ENCODE measurements around the gene RNF225.

Gene RNF225

DNA sequence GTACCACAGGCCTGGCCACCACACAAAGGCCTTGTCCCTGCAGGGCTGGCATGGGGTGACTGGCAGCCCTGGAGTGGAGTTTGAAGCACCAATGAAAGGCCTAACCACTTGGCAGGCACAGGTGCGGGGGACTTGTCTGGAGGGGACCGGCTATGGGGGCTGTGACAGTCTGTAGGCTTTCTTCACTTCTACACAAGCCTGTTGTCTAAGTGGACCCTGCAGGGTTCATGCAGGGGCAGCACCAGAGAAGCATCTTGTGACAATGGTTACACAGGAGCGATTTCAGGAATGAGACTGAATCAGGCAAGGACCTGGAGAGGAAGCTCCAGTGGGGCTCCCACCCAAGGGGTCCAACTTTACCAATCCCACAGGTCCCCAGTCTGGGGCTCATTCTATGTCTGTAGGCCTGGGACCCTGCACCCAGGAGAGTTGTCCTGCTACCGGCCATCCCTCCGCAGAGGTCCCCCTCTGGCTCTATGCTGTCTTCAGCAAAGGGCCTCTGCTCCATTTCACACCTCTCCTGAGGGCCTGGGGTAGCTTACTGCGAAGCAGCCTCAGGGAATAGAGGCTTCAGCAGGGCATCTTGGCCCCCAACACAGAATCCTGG is 12.4 kb upstream of the RNF225 start:
- TF ChIP-seq, protein P1, sequence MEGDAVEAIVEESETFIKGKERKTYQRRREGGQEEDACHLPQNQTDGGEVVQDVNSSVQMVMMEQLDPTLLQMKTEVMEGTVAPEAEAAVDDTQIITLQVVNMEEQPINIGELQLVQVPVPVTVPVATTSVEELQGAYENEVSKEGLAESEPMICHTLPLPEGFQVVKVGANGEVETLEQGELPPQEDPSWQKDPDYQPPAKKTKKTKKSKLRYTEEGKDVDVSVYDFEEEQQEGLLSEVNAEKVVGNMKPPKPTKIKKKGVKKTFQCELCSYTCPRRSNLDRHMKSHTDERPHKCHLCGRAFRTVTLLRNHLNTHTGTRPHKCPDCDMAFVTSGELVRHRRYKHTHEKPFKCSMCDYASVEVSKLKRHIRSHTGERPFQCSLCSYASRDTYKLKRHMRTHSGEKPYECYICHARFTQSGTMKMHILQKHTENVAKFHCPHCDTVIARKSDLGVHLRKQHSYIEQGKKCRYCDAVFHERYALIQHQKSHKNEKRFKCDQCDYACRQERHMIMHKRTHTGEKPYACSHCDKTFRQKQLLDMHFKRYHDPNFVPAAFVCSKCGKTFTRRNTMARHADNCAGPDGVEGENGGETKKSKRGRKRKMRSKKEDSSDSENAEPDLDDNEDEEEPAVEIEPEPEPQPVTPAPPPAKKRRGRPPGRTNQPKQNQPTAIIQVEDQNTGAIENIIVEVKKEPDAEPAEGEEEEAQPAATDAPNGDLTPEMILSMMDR (IDR thresholded peaks at IDR 0.05; ENCODE audit: low read depth, low read length), result no peak
- no peak for DNase-seq (ENCODE audit: low read depth, low spot score)
- in situ Hi-C loops (cut with HindIII; ENCODE audit: low sequenced_read_pairs), result no loop called here
- no peak overlapping the region for H3K4me3 ChIP-seq (ENCODE audit: low read depth, low read length)

DNA sequence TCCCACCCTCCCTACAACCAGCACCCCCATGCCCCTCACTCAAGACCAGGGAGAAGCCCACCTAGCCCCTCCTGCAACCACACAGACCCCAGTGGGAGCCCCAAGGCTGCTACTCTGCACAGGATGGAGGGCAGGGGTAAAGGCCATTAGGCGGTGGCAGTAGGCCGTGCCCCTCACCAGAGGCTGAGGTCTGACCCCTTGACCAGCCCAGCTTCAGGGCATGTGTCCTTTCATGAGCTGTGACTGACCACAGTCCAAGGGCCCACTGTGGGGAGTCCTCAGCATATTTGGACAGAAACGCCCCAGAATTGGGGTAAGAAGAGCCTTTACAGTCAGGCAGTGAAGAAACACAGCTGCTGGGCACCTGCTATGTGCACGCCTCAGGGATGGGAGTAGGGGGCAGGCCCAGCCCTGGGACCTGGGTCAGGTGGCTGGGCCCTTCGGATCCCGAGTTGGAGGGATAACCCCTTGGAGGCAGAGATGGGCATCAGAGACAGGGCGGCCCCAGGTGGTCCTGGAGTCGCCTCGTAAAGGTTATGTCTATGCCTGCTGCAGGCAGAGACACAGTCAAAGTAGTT is 10.1 kb upstream of the RNF225 start:
- TF ChIP-seq, protein P1 (IDR thresholded peaks at IDR 0.05; ENCODE audit: low read depth, low read length), result no peak

DNA sequence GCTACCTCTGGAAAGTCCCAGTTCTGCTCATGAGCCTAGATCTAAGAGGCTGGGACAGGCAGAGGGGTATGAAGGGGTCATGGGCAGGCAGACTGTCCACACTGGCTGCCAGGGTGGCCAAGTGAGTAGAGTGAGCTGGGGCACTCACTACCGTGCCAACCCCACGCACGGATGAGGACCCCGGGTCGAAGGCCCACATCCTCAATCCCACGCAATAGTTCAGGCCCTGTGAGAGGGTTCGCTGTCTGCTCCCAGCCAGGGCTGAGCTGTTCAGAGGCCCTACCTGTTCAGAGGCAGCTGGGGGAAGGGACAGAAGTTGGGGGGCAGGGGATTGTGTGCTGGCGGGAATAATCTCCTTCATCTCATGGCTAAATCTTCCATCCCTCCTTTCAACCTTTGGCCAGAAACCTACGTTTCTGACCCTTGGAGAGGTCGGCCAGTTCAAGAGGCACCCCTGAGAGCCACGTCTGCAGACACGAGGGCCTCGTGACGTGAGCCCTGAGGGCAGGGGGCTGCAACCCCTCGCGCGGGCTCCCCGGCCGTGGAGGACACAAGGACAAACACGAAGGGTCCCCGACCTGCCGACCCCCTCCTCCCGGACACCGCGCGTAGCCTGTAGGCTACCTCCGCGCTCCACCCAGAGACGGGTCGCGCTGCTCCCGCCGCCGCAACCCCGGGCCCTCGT is 9.4 kb upstream of the RNF225 start:
- peak overlapping the region; percentile 98 for H3K4me3 ChIP-seq (ENCODE audit: low read depth, low read length)
- no peak for DNase-seq (ENCODE audit: low read depth, low spot score)
- TF ChIP-seq, protein P1 (IDR thresholded peaks at IDR 0.05; ENCODE audit: low read depth, low read length), result no peak
- in situ Hi-C loops (cut with HindIII; ENCODE audit: low sequenced_read_pairs), result no loop called here

More for the DNA sequence above, 10.1 kb upstream of the RNF225 start:
- in situ Hi-C loops (cut with HindIII; ENCODE audit: low sequenced_read_pairs), result no loop called here
- H3K4me3 ChIP-seq (ENCODE audit: low read depth, low read length), result no peak overlapping the region
- DNase-seq (ENCODE audit: low read depth, low spot score), result no peak

DNA sequence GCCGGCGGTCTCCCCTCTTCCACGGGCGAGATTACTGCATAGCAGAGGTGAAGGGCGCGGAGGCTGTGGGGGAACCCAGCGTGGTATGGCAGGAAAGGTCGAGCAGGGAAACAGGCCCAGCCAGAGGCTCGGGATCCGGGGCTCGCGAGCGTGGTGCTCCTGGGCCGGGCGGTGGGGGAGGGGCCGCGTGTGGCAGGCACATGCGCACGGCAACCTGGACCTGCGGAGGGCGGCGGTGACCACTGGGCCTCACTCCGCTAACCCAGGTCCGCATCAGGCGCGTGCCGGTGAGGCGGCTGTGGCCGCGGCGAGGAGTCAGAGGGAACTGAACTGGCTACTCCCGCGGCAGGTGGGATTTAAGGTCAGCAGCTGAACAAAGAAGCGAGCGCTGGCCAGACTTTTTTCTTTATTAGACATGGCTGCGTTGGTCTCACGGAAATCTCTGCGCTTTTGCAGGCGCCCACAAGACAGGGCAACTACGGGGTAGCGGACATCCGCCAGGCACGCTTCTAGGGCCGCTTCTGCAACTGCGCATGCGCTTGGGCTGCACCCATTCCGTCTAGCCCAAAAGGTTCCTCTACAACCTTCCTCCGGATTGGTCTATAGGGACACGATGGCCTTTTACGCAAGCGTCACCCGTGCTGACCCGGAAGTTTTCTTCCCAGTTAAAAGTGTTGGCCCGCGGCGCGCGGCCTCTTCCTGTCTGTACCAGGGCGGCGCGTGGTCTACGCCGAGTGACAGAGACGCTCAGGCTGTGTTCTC is 8.7 kb upstream of the RNF225 start, which contains the start of gene RPS5:
Gene RPS5 (plus strand): TSS at position 694 of the 762 bp plus-strand sequence. CDS start 869 bp downstream, outside the sequence.
- DNase-seq (ENCODE audit: low read depth, low spot score), result peak; percentile 98
- peak within 1 kb of the TSS; percentile 98 for H3K4me3 ChIP-seq (ENCODE audit: low read depth, low read length)
- TF ChIP-seq, protein P1 (IDR thresholded peaks at IDR 0.05; ENCODE audit: low read depth, low read length), result no peak
- in situ Hi-C loops (cut with HindIII; ENCODE audit: low sequenced_read_pairs), result no loop called here

DNA sequence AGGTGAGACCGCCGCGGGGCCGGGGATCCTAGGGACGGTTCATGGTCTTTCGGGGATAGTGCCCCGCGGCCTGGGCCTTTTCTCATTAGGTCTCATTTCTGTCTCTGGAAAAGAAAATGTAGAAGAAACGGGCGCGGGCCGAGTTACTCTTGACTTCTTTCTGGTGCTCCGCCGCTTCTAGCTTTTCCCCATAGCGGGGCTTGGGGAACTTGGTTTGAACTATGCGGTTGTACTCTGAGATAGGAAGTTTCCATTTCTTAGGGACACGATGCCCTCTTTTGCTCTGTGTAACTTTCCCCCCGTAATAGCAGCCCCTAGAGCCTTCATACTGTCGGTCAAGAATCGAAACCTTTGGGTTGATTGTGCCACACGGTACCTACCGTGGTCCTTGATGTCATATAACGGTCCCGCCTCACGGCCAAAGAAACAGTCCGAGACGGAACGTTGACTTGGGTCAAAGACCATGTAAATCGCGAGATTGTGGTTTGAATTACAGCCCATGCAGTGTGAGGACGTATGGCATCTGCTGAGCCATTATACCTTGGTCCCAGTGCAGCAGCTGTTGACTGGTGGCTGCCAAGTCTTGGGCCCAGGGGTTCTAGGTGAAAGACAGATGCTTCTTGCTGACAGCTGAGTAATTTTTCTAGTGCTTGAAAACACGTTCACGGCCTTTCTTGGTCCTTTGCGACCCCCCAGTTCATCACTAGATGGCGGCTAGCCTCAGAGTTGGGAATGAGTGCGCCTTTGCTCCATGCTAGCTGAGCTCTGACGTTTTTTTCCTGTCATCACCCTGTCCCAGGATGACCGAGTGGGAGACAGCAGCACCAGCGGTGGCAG is 7.9 kb upstream of the RNF225 start:
- DNase-seq (ENCODE audit: low read depth, low spot score), result no peak
- TF ChIP-seq, protein P1 (IDR thresholded peaks at IDR 0.05; ENCODE audit: low read depth, low read length), result peak; percentile 13
- in situ Hi-C loops (cut with HindIII; ENCODE audit: low sequenced_read_pairs), result no loop called here
- H3K4me3 ChIP-seq (ENCODE audit: low read depth, low read length), result peak overlapping the region; percentile 98

DNA sequence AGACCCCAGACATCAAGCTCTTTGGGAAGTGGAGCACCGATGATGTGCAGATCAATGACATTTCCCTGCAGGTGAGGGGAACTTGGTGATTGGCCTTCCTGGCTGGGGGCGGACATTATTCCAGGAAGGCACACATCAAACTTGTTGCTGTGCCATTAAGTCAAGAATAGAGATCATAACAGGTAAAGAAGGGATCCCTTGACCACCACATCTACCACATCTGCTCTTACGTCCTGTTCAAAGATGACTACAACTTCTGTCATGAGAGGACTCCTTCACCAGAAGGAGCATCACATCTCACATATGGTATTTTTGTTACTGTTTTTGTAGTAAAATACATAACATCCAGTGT is 7.3 kb upstream of the RNF225 start:
- TF ChIP-seq, protein P1 (IDR thresholded peaks at IDR 0.05; ENCODE audit: low read depth, low read length), result no peak
- DNase-seq (ENCODE audit: low read depth, low spot score), result no peak
- in situ Hi-C loops (cut with HindIII; ENCODE audit: low sequenced_read_pairs), result no loop called here
- peak overlapping the region; percentile 98 for H3K4me3 ChIP-seq (ENCODE audit: low read depth, low read length)
